Naive thymus-derived CD4-positive, alpha-beta T cell (primary cell): ENCODE measurements around the gene PHF12. TPM values are rescaled to one million over a fixed set of nuclear protein-coding genes. Genes with fewer than 3 reads are reported as not detected.
A peak's percentile ranks its signal among the peaks of the same experiment; 100 is the strongest.

Experiments
- ATAC-seq: fragments of 150-1000 bp; cut with Tn5 transposase; 2 replicates; pipeline ENCODE4 v1.10.0; 2021; ENCODE audit warnings: mild to moderate bottlenecking, moderate library complexity
- CTCF ChIA-PET: fragments of 350-600 bp; sonication (Branson Sonifier 250); formaldehyde crosslinking; loops from one replicate; lab custom pipeline; 2021; ENCODE audit warnings: antibody characterized with exemption; lab: Charles Lee
- POLR2A ChIA-PET: fragments of 350-600 bp; sonication (Branson Sonifier 250); formaldehyde crosslinking; loops from one replicate; lab custom pipeline; 2021; ENCODE audit warnings: antibody characterized with exemption, inconsistent platforms; lab: Charles Lee
- DNase-seq, 9 donors: peaks; one replicate each; pipeline versions ENCODE4 v3.0.0 to v3.0.0-alpha.2; 2020 to 2022; ENCODE audit warnings: mixed read lengths in 1 of 9
- H3K27ac ChIP-seq: one replicate; pipeline ENCODE4 v1.7.0; 2013; ENCODE audit warnings: mild to moderate bottlenecking, low read depth, low read length, moderate library complexity
- H3K27me3 ChIP-seq, 2 donors: one replicate each; pipeline ENCODE4 v1.7.0; 2013; ENCODE audit warnings: low read length in 2 of 2, mild to moderate bottlenecking in 2 of 2, moderate library complexity in 2 of 2; ENCODE audit not compliant: control insufficient read depth in 2 of 2, insufficient read depth in 2 of 2
- H3K36me3 ChIP-seq, 3 experiments: 1 replicate in 2 of 3; 2 replicates in 1 of 3; pipeline ENCODE4 v1.7.0; 2013; ENCODE audit warnings: low read length in 3 of 3, mild to moderate bottlenecking in 3 of 3, moderate library complexity in 1 of 3; ENCODE audit not compliant: insufficient read depth in 3 of 3, control insufficient read depth in 2 of 3
- H3K4me1 ChIP-seq, 2 donors: one replicate each; pipeline ENCODE4 v1.7.0; 2013; ENCODE audit warnings: low read length in 2 of 2, mild to moderate bottlenecking in 2 of 2, moderate library complexity in 1 of 2; ENCODE audit not compliant: control insufficient read depth in 2 of 2, insufficient read depth in 2 of 2
- H3K4me3 ChIP-seq: 2 replicates; pipeline ENCODE4 v1.7.0; 2013; ENCODE audit warnings: mild to moderate bottlenecking, low read length
- H3K9me3 ChIP-seq, 3 experiments: 1 replicate in 2 of 3; 2 replicates in 1 of 3; pipeline ENCODE4 v1.7.0; 2013; ENCODE audit warnings: low read length in 3 of 3; ENCODE audit not compliant: control insufficient read depth in 2 of 3
- H3K27ac Mint-ChIP-seq, 9 donors: one replicate each; pipeline ENCODE4 v1.8.0; 2020 to 2022; ENCODE audit warnings: mixed read lengths in 9 of 9, mild to moderate bottlenecking in 8 of 9, moderate library complexity in 5 of 9, inconsistent platforms in 2 of 9
- H3K27me3 Mint-ChIP-seq, 5 donors: one replicate each; pipeline ENCODE4 v1.8.0; 2021 to 2022; ENCODE audit warnings: mixed read lengths in 5 of 5, mild to moderate bottlenecking in 1 of 5
- H3K36me3 Mint-ChIP-seq, 5 donors: one replicate each; pipeline ENCODE4 v1.8.0; 2020 to 2022; ENCODE audit warnings: mixed read lengths in 5 of 5, mild to moderate bottlenecking in 3 of 5, inconsistent platforms in 1 of 5
- H3K4me1 Mint-ChIP-seq, 7 donors: one replicate each; pipeline ENCODE4 v1.8.0; 2020 to 2022; ENCODE audit warnings: mixed read lengths in 7 of 7, mild to moderate bottlenecking in 3 of 7, inconsistent platforms in 1 of 7
- H3K4me3 Mint-ChIP-seq, 10 donors: one replicate each; pipeline ENCODE4 v1.8.0; 2020 to 2022; ENCODE audit warnings: mild to moderate bottlenecking in 10 of 10, mixed read lengths in 10 of 10, moderate library complexity in 6 of 10, inconsistent platforms in 2 of 10
- H3K9me3 Mint-ChIP-seq, 11 donors: one replicate each; pipeline ENCODE4 v1.8.0; 2020 to 2022; ENCODE audit warnings: mixed read lengths in 11 of 11, mild to moderate bottlenecking in 4 of 11, inconsistent platforms in 1 of 11, moderate library complexity in 1 of 11
- intact Hi-C, 2 donors: fragments of 100-400 bp; cut with micrococcal nuclease; formaldehyde crosslinking; loops; one replicate each; pipeline ENCODE4 v1.15.1; 2023
- polyA plus RNA-seq, 2 donors: library from polyadenylated mRNA; unstranded; fragments of 300-500 nt; fragmentation: Illumina TruSeq; gene quantifications; one replicate each; pipeline ENCODE4 v1.2.3, GENCODE V29; 2021
- total RNA-seq, 6 experiments: library from RNA in 5 of 6; stranded (reverse) in 5 of 6; gene quantifications; 1 replicate in 5 of 6; 2 replicates in 1 of 6; pipeline ENCODE4 v1.2.3 and lab custom pipeline; 2021 to 2026

Gene PHF12
- total and polyA plus RNA-seq, 7 experiments from 2014 or later, result 6.2 to 162 (median 129) TPM

DNA sequence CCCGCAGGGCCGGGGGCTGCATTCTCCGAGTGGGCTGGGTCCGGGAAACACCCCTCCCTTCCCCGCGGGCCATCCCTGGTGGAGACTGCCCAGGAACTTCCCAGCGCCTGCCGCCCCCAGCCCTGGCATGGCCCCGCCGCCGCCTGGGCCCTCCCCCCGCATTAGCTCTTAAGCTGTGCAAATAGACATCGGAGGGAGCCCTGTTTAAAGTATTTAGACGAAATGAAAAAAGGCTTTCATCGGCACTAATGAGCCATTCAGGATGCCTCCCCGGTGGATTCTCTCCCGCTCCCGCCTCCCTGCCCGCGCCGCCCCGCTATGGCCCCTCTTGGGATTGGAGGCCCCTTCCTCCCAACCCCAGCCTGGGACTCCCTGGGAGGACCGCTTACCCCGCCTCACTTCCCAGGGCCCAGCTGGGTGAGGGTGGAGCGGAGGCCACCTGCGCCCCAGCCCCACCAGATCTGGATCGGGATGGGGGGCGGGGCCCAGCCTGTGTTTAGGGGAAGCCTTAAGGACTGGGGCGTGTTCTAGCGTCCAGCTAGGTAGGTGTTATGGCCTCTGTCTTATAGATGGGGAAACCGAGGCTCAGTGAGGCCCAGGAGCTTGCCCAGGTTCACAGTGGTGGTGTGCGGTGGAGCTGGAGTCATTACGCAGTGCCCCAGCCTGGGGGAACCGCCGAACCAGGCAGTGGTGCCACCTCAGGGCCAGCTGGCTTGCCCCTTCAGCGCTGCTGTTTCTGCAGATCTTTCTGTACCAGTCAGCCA, 34.8 kb upstream of the PHF12 start:
- Histone ChIP-seq H3K36me3 (no peaks in the 10 kb centered on the region), H3K9me3 (no peaks in the 10 kb centered on the region), H3K27me3 (no peaks in the 10 kb centered on the region), H3K4me3 (no peak overlapping the region), H3K4me1 (peaks cover 13 to 27% of the 10 kb centered on the region in 2 donors), H3K27ac (no peak overlapping the region)
- Mint-ChIP-seq H3K4me1 (peaks cover 17 to 27% (median 20%) of the 10 kb centered on the region in 7 donors), H3K27me3 (peaks cover 0 to 4% (median 0%) of the 10 kb centered on the region in 5 donors), H3K36me3 (no peaks in the 10 kb centered on the region), H3K27ac (no peak overlapping the region), H3K9me3 (no peaks in the 10 kb centered on the region), H3K4me3 (no peak overlapping the region)
- ATAC-seq (no peak), DNase-seq (no peak)
- intact Hi-C loops, result no loop called here
- ChIA-PET CTCF (interaction anchor here (0.6 kb wide), 1 partner anchor 629 kb away, joined by 3 read pairs; no protein-coding TSS in a partner anchor), POLR2A (no interaction called here)

DNA sequence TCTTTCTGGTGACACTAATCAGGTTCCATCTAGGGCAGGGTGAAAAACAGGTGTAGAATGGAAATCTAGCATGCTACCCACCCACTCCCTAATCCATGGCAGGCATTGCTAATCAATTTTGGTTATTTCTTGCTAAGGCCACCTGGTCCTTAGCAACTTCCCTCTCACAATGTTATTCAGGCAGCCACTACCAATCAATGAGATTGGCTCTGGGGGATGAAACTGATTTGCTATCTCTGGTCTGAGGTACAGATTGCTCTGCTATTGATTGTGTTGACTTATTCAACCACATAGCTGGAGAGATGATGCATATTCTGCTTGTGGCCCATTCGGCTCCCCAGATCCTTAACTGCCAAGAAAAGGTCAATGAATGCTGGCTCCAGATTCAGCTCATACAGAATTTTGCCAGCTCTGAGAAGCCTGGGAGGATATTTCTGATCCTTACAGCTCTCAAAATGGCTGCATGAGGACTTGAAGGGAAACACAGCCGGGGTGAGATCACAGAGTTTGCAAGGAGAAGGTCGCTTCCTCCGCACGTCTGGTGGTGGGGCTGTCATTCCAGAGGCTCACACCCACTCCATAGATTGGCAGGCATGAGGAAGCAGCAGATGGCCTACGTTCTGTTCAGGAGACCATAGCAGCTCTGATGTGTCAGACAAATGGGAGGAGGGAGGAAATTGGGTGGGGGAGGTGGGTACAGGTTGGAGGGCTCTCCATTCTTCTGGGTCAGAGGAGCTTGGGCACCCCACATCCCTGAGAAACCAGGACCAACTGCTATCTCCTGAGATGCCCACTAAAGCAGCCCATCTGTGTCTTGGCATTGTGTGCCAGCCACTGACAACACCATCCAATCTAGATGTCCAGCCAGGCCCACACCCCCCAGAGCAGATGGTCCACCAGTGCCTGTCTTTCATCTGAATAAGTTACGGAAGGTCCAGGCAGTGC, 32.2 kb upstream of the PHF12 start:
- ChIA-PET CTCF (interaction anchor here (0.6 kb wide), 1 partner anchor 21 kb away, joined by 3 read pairs; no protein-coding TSS in a partner anchor), POLR2A (interaction anchor here (1.2 kb wide), 1 partner anchor 9 kb away, joined by 3 read pairs; no protein-coding TSS in a partner anchor)
- ATAC-seq, result no peak
- peaks cover 17 to 27% (median 22%) of the 10 kb centered on the region in 7 donors for H3K4me1 Mint-ChIP-seq
- no peaks in the 10 kb centered on the region for H3K9me3 Mint-ChIP-seq
- Histone ChIP-seq H3K27me3 (no peaks in the 10 kb centered on the region), H3K4me3 (no peak overlapping the region), H3K4me1 (peaks cover 13 to 27% of the 10 kb centered on the region in 2 donors), H3K27ac (peak overlapping the region; percentile 37), H3K36me3 (no peaks in the 10 kb centered on the region), H3K9me3 (no peaks in the 10 kb centered on the region)
- no peaks in the 10 kb centered on the region for H3K36me3 Mint-ChIP-seq
- H3K27ac Mint-ChIP-seq, result peak overlapping the region in 8 of 9 donors; percentile 80 to 99 (median 94)
- peaks cover 0 to 2% (median 0%) of the 10 kb centered on the region in 5 donors for H3K27me3 Mint-ChIP-seq
- DNase-seq, result no peak
- intact Hi-C loops, result no loop called here
- peak overlapping the region in 3 of 10 donors; percentile 64 to 79 (median 69) for H3K4me3 Mint-ChIP-seq

GRCh38 chr17:28982131-28982793, 30.9 kb upstream of the PHF12 start:
- Mint-ChIP-seq H3K27me3 (no peaks in the 10 kb centered on the region), H3K27ac (peak overlapping the region; percentile 80 to 99 (median 94)), H3K36me3 (no peaks in the 10 kb centered on the region), H3K4me1 (peaks cover 17 to 27% (median 22%) of the 10 kb centered on the region in 7 donors), H3K9me3 (no peaks in the 10 kb centered on the region), H3K4me3 (peak overlapping the region; percentile 26 to 79 (median 62))
- ChIA-PET CTCF (no interaction called here), POLR2A (no interaction called here)
- DNase-seq (peak; percentile 20 to 79 (median 69)), ATAC-seq (peak; percentile 94)
- H3K27ac ChIP-seq, result peak overlapping the region; percentile 41
- H3K4me1 ChIP-seq, result peaks cover 13 to 27% of the 10 kb centered on the region in 2 donors
- H3K36me3 ChIP-seq, result no peaks in the 10 kb centered on the region
- no peaks in the 10 kb centered on the region for H3K27me3 ChIP-seq
- H3K9me3 ChIP-seq, result no peaks in the 10 kb centered on the region
- no peak overlapping the region for H3K4me3 ChIP-seq
- intact Hi-C loops, result no loop called here

DNA sequence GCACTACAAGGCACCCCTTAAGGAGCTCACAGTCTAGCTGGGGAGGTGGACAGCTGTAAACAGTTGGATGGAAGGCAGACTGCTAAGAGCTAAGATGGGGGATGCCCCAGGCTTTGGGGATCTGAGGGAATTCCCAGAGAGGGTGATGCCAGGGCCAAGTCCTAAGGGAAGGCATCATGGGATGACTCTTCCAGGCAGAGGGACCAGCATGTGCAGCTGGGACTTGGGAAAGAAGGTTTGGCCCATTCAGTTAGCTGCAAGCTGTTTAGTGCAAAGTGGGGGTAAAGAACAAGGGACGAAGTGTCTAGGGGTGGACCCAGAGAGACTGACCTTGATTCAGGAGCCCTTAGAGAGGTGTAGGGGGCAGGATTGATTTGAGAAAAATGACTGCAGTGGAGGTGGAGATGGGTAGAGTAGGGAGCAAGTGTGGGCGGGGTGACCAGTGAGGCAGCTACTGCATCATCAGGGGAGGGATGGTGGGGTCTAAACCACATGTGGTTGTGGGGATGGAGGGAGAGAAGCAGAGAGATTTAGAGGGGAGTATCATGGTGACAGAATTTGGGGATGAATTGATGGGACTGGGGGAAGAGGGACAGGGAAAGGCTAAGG, 27.1 kb upstream of the PHF12 start:
- H3K27ac ChIP-seq, result no peak overlapping the region
- no peak overlapping the region for H3K4me3 ChIP-seq
- DNase-seq, result no peak
- ChIA-PET POLR2A (no interaction called here), CTCF (interaction anchor here (1.9 kb wide), 1 partner anchor 138 kb away, joined by 4 read pairs; no protein-coding TSS in a partner anchor)
- peaks cover 13 to 19% of the 10 kb centered on the region in 2 donors for H3K4me1 ChIP-seq
- Mint-ChIP-seq H3K4me3 (no peak overlapping the region), H3K4me1 (peaks cover 15 to 19% (median 17%) of the 10 kb centered on the region in 7 donors), H3K36me3 (no peaks in the 10 kb centered on the region), H3K9me3 (no peaks in the 10 kb centered on the region), H3K27me3 (no peaks in the 10 kb centered on the region), H3K27ac (peak overlapping the region in 2 of 9 donors; percentile 6 to 31)
- H3K27me3 ChIP-seq, result no peaks in the 10 kb centered on the region
- no peaks in the 10 kb centered on the region for H3K36me3 ChIP-seq
- ATAC-seq, result no peak
- intact Hi-C loops, result no loop called here
- no peaks in the 10 kb centered on the region for H3K9me3 ChIP-seq

- peaks cover 9 to 13% (median 10%) of the 10 kb centered on the region in 7 donors for H3K4me1 Mint-ChIP-seq
- POLR2A ChIA-PET, result no interaction called here
Observed at GRCh38 chr17:28977659-28978355, 26.5 kb upstream of the PHF12 start.

More at GRCh38 chr17:28977659-28978355, 26.5 kb upstream of the PHF12 start:
- no peaks in the 10 kb centered on the region for H3K9me3 ChIP-seq
- H3K36me3 Mint-ChIP-seq, result no peaks in the 10 kb centered on the region
- CTCF ChIA-PET, result no interaction called here
- intact Hi-C loops, result no loop called here
- peaks cover 8 to 12% of the 10 kb centered on the region in 2 donors for H3K4me1 ChIP-seq
- DNase-seq (no peak), ATAC-seq (no peak)
- H3K4me3 ChIP-seq, result no peak overlapping the region
- no peaks in the 10 kb centered on the region for H3K27me3 ChIP-seq
- no peak overlapping the region for H3K27ac ChIP-seq
- no peaks in the 10 kb centered on the region for H3K9me3 Mint-ChIP-seq
- H3K4me3 Mint-ChIP-seq, result no peak overlapping the region
- H3K27ac Mint-ChIP-seq, result peak overlapping the region in 2 of 9 donors; percentile 6 to 31
- no peaks in the 10 kb centered on the region for H3K36me3 ChIP-seq
- no peaks in the 10 kb centered on the region for H3K27me3 Mint-ChIP-seq
